ENCODE measurements around the gene FGFR1OP2. TPM values are rescaled to one million over a fixed set of nuclear protein-coding genes. Genes with fewer than 3 reads are reported as not detected.

Gene FGFR1OP2
- 20.9 and 34.8 TPM in 2 replicates for polyA plus RNA-seq

DNA sequence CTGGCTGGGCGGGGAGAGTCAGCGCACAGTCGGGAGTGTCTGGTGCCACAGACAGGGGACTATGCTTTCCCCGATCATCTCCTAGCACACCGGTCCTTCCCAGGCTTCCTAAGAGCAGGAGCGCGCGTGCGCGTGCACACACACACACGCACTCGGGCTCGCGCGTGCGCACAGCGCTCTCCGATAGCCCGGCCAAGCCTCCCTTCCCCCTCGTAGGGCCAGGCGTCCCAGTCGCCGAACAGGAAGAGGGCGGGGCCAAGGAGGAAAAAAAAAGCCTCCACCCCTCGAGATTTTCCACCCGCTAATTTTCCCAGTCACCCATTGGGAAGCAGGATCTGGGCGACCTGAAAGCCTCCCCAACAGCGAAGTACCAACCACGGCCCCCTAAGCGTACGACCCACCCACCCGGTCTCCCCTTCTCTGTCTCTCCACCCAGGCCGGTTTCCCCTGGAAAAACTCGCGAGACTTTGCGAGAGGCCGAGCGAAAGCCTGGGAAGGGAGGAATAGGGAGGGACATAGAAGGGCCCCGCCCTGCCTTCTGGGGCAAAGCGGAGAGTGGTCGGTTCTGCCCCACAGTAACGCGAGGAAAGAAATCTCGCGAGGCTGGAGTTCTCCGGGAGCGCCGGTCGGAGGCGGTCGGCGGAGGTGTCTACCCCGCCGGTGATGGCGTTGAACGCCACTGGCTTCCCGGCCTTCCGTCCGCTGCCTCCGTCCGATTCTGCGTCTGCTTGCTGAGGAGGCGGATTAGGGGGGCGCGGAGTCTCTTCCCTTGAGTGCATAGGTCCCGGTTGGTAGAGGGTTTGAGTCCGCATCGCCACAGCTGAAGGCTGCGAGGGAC, at the start of gene FGFR1OP2, which contains the start of gene INTS13:
Gene FGFR1OP2, plus strand, starts transcription at position 608 of the 838 bp plus-strand sequence. CDS start 15,689 bp downstream, outside the sequence.
Gene INTS13, minus strand, starts transcription at position 119 of the 838 bp plus-strand sequence. CDS start 1,178 bp downstream, outside the sequence.

DNA sequence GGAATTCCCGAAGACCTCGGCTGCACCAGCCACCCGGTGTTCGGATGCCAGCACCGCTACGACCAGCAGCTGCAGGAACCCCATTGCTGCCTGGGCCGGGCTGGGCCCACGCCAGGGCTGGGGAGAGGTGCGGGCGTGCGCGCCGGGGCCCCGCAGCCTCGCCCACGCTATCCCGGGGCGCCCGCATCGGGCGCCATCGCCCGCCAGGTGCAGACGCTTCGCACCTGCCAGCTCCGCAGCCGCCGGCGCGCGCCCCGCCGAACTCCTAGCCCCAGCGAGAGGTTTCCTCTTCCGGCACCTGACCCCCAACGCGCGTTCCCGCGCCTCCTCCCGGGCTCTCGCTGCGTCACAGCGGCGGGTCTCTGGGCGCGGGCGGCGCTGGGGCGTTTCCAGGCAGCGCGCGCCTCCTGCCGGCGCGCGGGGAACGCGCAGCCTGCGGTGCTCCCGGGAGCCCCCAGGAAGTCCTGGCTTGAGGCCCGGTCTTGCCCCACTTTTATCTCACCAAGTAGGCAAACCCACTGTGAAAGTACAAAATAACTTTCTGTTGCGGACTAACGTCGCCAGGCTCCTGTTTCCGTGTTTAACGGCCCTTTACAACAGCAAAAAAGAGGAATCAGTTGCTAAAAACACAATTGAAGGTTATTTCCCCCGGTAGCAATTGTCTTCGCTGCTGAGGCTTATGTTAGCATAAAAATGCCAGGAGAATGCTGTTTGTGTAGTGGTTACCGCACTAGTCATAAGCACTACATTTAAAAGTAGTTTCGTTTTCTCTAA, 76.0 kb downstream of the FGFR1OP2 start, which contains the start of gene TM7SF3:
Gene TM7SF3, minus strand, starts transcription at position 300 of the 774 bp plus-strand sequence. Its CDS starts 216 bp downstream, at position 84.

Other genes starting within 250 kb of the FGFR1OP2 start
- 9.3 and 10.9 TPM in 2 replicates for gene ITPR2, start 105.3 kb upstream of the FGFR1OP2 start, polyA plus RNA-seq
- 12.1 and 27.9 TPM in 2 replicates for gene INTS13, start 489 bp upstream of the FGFR1OP2 start, polyA plus RNA-seq
- gene TM7SF3, start 75.9 kb downstream of the FGFR1OP2 start, polyA plus RNA-seq: 37.3 and 45.4 TPM in 2 replicates
- gene MED21, start 84.1 kb downstream of the FGFR1OP2 start, polyA plus RNA-seq: 44.3 and 53.7 TPM in 2 replicates
- gene C12orf71, start 144.1 kb downstream of the FGFR1OP2 start, polyA plus RNA-seq: 0.27 TPM in 1 of 2 replicates, not detected in the other